ENCODE measurements around the gene IRF3.
"Not testable (repeated sequence)": the region's sequence is repeated elsewhere in the genome, so short reads cannot be mapped to it uniquely, and the experiment has no call there.

Gene IRF3

DNA sequence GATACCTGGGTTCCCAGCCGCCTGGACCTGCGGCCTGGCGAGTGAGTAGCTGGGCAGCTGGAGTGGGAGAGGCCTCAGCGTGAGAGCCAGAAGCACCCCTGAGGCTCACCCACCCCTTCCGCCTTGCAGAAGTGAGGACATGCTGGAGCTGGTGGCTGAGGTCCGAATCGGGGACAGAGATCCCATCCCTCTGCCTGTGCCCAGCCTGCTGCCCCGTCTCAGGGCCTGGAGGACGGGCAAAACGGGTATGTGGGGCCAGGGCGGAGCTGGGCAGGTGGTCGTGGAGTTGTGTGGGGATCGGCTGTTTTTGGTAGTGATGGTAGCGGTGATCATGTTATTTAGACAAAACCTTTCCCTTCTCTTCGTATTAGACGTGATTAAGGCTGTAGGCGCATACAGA lies 19.1 kb downstream of the IRF3 start:
- no peak for DNase-seq (ENCODE audit: low read depth in 3 of 3)

DNA sequence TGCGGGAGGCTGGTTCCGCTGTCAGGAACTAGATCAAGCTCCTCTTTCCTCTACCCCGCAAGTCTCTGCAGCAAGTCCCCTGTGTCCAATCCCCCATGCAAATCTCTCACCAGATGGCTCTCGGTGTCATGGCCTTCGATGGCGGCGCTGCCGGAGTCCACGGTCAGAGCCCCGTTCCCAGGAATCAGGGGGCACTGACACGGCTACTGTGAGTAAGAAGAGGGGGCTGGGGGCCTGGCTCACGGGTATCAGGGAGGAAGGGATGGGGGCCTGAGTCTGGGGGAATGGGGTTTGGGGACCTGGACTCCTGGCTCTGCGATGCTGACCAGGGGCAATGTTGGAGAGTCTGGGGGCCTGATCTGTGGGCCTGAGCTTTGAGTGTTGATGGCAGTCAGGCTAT lies 19.7 kb downstream of the IRF3 start:
- DNase-seq (ENCODE audit: low read depth in 3 of 3): no peak

DNA sequence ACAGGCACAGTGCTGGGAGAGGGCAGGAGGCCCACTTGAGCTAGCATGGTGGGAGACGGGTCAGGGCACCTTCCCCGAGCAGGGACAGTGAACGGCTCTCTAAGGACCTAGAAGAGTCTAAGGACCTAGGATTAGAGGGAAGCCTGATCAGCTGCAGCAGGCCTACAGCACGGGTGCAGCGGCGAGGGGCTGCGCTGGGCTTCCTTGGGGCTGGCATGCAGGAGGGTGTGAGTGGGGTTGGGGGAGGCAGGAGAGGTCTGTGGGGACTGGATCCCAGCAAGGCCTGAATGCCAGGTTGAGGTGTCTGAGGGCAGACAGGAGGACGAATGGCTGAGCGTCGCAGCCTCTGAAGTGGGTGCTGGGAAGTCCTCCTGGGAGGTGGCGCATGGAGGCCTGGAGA lies 20.1 kb downstream of the IRF3 start:
- no peak for DNase-seq (ENCODE audit: low read depth in 3 of 3)

DNA sequence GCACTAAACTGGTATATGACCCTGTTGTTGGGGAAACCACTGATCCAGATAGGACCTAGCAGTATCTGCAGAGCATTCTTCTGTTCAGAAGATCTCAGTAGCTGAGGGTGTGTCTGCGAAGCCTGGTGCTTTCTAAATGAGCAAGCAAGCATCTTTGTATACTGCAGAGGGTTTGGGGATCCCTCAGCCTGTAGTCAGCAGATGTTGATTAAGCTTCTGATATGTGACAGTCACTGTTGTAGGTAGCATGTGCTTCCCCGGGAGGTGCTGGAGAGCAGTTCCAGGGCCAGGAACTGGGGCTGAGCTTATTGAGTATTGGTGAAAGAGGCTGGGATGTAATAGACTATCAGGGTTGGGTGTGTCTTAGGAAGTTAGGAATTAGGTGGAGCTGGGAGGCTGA lies 22.2 kb downstream of the IRF3 start:
- no peak for DNase-seq (ENCODE audit: low read depth in 3 of 3)

DNA sequence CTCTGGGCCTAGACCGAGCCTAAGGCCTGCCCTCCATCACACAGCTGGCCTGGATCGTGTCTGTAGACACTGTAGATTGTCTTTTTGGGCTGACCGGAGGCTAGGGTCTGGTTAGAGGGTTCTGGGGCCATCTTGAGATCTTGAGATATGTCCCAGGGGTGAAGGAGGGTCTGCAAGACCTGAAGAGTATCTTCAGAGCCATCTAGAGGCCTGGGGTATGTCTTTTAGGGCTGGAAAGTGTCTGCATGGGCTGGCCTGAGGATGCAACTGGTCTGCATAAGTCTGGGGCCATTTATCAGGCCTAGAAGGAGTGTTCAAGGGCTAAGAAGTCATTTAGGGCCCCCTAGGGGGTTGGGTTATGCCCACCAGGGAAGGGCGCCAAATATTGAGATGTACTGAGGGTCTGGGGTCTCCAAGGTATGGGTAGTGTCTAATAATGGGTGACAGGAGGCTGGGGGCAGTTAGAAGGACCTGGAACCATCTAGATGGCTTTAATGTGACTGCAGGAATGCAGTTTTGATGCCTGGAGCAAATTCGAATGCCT lies 23.1 kb downstream of the IRF3 start:
- no peak for DNase-seq (ENCODE audit: low read depth in 3 of 3)

DNA sequence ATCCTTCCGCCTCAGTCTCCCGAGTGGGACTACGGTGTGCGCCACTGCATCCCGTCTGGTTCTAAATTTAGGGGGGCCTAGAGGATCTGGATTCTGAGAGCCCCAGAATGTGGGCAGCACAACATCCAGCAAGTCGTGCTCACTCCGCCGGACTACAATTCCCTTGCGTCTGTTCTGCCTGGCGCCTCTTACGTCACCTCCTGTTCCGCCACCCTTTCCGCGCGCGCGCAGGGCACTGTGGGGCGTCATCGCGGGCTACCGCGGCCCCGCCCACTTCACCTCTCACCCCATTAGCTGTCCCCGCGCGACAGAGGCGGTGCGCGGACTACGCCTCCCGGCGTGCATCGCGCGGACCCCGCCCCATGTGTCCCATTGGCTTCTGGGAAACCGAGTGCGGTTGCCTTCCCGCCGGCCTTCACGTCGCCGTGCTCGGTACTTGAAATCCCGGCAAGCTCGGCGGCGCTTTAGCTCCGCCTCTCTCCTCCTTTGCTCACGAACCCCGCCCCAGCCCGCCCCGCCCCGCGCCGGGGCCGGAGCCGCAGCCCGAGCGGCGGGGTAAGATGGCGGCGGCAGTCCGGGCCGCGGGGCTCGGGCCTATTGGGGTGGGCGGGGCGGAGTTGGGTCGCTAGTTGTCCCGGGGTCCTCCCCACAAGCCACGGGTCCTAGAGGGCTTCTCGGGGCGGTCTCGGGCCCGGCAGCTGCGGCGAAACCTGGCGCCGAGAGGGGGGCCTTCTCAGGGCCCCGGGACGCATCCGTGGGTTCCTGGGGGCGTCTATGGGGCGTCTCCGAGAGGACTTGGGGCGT lies 23.8 kb downstream of the IRF3 start, which contains the start of gene SCAF1:
Gene SCAF1, plus strand, starts transcription at position 522 of the 804 bp plus-strand sequence. CDS start 2,818 bp downstream, outside the sequence.
- DNase-seq (ENCODE audit: low read depth in 3 of 3): peak; percentile 94 to 99 (median 98)

DNA sequence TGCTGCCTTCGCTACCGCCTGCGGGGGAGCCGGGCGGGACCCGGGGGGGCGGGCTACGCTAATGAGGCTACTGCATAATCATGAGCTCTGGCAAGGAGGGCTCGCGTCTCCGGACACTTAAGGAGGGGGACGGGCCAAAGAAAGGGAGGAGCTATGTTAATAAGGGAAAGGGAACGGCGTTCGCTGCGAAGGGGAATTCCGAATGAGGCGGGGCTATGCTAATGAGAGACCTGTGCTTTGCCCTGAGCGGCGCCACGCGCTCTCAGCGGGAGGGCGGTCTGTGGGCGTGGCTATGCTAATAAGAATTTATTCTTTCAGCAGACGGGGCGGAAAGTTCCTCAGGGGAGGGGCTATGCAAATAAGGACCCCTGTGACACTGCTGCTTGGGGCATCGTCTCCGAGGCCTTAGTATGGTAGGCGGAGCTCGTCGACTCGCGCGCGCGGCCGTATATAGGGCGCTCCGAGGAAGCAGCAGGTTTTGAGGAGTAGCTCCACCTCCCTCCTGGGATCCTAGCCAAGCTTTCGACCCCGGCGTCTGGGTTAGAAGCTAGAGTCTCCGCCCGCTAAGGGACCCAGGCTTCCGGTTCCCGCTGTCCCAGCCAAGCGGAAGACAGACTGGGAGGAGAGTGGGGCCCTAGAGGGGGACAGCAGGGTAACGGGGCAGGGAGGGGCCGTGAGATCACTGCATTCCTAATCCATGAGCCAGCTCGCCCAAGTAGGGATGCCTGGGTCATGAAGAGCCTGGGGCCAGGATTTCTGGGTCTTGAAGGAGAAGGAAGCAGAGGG lies 25.4 kb downstream of the IRF3 start, which contains the start of gene RRAS:
Gene RRAS, minus strand, starts transcription at position 31 of the 786 bp plus-strand sequence. CDS start 45 bp downstream, outside the sequence.
- peak; percentile 99 to 100 (median 99) for DNase-seq (ENCODE audit: low read depth in 3 of 3)

DNA sequence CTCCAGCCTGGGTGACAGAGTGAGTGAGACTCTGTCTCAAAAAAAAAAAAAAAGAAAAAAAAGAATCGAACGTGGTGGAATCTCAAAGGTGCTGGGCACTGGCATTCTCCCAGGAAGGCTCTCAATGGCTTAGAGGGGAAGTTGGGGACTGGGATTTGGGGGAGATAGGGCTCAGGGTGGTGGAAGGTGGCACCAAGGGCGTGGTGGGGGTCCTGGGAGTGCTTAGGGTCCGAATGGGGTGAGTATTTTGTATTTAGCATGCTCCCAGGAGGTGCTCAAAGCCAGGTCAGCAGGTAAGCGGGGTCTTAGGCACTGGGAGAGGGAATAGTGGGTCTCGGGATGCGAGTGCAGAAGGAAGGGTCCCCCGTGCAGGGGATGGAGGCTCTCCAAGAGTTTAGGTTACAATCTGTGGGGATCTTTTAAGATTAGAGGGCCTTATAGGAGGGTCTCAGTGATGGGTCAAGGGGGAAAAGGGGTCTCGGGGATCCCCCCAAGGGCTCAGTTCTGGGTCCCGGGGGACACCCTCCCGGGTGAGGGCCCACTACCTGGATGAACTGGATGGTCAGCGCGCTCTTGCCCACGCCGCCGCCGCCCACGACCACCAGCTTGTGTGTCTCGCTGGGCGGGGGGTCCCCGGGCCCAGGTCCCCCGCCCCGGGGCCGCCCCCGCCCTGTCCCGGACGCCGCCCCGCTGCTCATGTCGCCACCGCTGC lies 26.1 kb downstream of the IRF3 start:
- no peak for DNase-seq (ENCODE audit: low read depth in 3 of 3)

DNA sequence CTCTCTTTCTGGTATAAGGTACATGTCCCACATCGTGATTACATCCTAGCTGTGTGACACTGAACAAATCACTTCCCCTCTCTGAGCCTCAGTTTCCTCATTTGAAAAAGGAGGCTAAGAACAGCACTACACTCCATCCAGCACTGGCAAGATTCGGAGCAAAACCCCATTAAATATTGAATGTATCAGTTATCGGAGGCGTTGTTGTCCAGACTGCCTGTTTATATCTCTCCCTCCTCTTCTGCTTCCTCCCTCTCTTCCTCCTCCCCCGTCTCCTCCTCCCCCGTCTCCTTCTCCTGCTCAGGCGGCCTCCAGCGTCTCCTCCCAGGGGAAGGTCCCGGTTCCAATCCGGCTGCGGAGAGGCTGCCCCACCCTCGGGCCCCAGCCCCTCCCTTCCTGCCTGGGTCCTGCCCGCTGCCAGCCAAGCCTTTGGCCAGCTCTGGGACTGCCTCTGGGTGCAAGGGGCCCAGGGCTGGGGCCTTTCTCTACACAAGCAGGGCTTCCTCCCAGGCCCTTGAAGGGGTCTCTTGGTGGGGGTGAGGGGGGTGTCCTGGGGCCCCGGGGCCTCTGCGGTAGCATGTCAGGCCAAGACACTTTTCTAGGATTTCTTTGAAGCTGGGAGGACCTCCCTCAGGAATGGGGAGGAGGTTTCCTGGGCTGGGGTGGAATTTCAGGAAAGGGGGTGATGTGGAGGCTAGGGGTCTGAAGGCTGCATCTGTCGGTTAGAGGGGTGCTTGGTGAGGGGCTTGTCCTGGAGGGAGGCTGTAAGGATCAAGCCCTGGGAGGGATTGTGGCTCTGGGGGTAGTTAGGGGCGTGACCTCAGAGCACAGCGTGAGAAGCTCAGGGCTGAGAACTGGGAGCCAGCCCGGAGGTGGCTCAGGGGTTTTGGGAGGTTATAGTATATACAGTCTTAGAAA lies 27.6 kb downstream of the IRF3 start:
- no peak for DNase-seq (ENCODE audit: low read depth in 3 of 3)

DNA sequence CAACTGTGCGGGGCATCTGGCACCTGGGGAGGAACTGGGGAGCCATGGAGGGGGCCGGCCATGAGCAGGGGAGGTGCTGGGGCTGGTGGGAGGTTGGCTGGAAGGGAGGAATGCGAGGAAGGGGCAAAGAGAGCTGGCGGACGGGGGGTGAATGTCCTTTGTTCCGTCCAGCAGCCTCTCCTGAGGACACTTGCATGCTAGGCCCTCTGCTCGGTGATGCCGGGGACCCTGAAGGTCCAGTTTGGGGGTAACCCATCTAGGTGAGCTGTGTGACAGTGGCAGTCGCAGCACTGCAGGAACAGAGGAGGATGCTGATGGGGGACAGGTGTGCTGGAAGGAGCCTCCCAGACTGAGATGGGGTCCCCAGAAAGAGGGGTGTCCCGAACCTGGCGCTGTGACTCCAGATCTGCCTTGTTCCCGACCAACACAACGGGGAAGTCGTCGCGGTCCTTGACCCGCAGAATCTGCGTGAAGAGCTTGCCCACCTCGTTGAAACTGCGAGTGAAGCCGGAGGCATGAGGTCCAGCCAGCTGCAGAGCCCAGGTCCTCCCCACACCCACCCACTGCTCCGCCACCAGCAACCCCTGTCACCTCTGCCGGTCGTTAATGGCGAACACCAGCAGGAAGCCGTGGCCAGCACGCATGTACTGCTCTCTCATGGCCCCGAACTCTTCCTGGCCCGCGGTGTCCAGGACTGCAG lies 29.3 kb downstream of the IRF3 start:
- DNase-seq (ENCODE audit: low read depth in 3 of 3): no peak

DNA sequence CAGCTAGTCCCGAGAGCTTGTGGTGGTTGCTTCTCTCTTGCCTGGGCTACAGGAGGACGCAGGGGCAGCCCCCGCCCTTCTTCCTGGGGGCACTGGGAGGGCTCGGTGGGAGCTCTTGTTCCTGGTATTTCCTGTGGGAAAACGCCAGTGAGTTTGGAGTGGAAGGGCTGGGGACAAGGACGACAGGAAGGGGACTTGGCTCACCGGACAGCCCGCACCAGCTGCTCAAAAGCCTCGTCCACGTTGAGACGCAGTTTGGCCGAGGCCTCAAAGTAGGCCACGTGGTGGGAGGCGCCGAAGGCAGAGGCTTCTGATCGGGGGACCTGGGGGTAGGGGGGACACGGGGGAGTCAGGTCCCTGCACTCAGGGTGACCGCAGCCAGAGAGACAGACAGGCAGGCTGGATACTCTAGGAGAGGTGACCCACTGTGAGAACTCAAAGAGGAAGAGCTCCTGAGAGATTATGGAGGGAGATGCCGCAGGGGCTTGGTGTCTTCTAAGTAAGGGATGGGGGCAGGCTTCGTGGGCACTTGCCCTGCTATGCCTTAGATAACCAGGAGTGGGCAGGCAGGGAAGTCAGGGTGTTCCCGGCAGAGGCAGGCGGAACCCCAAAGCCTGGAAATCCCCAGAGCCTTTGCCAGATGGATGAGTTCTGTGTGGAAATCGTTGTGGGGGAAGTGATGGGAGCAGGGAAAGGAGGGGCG lies 30.0 kb downstream of the IRF3 start:
- DNase-seq (ENCODE audit: low read depth in 3 of 3): no peak

DNA sequence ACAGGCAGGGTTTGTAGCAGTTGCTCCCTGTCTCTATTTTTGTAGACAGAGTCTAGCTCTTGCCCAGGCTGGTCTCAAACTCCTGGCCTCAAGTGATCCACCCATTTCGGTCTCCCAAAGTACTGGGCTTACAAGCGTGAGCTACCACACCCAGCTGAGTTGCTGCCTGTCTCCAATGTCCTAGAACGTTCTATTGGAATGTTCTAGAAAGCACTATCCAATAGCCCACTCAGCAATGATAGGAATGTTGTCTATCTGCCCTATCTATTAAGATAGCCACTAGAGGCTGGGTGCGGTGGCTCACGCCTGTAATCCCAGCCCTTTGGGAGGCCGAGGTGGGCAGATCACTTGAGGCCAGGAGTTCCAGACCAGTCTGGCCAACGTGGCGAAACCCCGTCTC lies 32.4 kb downstream of the IRF3 start:
- not testable (repeated sequence) for DNase-seq (ENCODE audit: low read depth in 3 of 3)

DNA sequence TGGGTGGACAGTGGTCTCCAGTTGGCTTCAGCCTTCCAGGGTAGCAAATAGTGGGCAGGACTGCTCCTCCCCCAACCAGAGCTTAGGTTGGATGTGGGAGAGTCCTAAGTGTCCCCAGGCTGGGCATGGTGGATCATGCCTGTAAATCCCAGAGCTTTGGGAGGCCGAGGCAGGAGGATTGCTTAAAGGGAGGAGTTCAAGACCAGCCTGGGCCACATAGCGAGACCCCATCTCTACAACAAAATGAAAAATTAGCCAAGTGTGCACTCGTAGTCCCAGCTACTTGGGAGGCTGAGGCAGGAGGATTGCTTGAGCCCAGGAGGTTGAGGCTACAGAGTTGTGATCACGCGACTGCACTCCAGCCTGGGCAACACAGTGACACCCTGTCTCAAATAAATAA lies 33.1 kb downstream of the IRF3 start:
- no peak for DNase-seq (ENCODE audit: low read depth in 3 of 3)

DNA sequence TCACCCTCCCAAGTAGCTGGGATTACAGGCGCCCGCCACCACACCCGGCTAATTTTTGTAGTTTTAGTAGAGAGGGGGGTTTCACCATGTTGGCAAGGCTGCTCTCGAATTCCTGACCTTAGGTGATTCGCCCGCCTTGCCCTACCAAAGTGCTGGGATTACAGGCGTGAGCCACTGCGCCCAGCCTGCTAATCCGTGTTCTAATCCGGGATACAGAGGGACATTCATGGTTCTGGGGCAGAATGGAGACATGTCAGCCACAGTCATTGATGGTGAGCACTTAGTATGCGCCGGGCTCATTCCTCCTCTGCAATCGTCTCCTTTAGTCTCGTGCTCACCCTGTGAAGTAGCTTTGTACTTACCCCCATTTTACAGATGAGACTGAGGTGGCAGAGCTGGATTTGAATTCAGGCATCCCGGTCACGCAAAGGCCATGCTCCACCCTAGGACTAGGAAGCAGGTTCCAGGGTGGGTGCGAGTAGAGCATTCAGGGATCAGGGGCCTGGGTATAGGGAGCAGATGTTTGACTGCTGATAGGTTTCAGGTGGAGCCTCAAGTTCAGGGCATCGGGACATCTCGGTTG lies 34.0 kb downstream of the IRF3 start:
- DNase-seq (ENCODE audit: low read depth in 3 of 3): no peak

DNA sequence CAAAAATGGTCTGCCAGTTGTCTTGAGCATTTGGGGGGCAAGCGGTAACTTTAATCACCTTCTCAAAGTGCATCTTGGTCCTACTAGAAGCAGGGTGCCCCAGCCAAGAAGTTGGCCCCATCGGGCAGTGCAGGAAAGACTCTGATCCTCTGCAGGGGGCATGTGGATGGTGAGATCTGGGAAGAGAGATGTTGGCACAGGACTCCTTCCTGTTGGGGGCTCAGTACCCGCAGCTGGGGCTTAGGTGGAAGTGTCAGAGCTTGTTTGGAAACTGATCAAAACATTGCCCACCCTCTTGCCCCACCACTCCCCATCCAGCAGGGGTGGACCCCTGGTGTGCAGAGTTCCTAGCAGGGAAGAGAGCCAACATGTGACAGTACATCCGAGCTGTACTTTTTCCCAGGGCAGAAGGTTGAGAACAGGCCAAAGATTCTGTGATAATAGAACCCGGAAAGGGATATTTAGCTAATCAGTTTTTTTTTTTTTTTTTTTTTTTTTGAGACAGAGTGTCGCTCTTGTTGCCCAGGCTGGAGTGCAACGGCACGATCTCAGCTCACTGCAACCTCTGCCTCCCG lies 34.6 kb downstream of the IRF3 start:
- no peak for DNase-seq (ENCODE audit: low read depth in 3 of 3)

DNA sequence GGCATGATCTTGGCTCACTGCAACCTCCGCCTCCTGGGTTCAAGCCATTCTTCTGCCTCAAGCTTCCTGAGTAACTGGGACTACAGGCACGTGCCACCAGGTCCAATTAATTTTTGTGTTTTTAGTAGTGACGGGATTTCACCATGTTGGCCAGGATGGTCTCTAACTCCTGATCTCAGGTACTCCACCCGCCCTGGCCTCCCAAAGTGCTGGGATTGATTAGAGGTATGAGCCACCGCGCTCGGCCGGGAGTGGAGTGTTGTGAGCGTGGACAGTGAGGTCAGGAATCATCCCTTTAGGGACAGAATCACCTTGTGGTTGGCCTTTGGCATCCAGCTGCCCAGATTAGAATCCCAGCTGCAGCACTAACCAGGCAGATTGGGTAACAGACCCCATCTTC lies 36.0 kb downstream of the IRF3 start:
- no peak for DNase-seq (ENCODE audit: low read depth in 3 of 3)

DNA sequence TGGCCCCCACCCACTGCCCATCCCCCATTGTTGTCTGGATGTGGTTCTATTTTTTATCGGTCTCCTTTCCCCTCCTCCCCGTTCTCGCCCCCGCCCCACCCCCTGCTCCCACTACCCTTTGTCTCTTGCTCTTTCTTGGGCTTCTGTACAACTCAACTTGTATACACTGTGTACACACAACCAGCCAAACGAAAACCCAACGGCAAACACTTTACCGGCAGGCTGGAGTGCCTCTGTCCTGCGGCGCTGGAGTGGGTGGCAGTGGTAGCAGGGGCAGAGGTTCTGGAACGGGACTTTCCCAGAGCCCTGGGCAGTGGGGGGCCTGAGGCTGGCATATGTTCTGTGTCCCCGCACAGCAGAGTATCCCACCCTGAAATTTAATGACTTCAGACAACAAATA lies 39.4 kb downstream of the IRF3 start:
- no peak for DNase-seq (ENCODE audit: low read depth in 3 of 3)

DNA sequence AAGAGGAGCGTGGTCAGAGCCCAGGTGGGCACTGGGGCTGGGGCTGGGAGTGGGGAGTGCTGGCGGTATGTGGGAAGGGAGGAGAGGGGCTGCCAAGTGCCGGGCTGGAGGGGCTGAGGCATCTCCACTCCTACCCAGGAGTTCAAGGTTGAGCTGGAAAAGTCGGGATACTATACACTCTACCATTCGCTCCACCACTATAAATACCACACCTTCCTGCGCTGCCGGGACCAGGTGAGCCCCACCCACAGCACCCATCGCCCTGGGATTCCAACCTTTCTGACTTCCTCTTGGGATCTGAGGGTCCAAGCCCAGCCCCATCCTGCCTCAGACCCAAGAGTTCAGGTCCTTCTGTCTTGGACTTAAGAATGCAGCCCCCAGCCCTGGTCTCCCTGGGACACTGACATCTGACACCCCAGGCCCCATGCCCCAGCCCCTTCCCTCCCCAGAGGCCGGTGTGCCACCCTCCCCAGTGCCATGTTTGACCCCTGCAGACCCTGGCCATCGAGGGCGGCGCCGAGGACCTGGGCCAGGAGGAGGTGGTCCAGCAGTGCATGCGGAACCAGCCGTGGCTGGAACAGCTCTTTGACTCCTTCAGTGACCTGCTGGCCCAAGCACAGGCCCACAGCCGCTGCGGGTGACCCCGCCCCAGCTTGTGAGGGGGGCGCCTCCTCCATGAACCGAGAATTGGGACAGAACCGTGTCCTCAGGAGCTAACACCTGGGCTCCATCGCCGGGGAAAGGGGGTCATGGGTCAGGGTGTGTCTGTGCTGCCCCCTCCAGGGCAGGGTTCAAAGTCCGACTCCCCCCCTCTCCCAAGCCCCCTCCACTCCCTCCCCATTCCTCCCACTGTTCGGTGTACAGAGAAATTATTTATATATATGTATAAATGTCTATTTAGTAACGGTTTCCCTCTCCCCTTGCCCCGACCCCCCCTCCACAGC lies 40.4 kb downstream of the IRF3 start:
- no peak for DNase-seq (ENCODE audit: low read depth in 3 of 3)

All from stimulated activated CD4-positive, alpha-beta T cell treated with anti-CD3 and anti-CD28 coated beads, TNF-alpha, amount 100 ng/mL, for 4 hours (primary cell).